Stimulated activated CD4-positive, alpha-beta T cell treated with anti-CD3 and anti-CD28 coated beads, Interleukin-4, amount 100 ng/mL, for 4 hours (primary cell): ENCODE data around the gene SFT2D2.

Source experiments
- DNase-seq, 2 experiments: peaks; one replicate each; pipeline ENCODE4 v3.0.0-alpha.2; 2020

The SFT2D2 gene

DNA sequence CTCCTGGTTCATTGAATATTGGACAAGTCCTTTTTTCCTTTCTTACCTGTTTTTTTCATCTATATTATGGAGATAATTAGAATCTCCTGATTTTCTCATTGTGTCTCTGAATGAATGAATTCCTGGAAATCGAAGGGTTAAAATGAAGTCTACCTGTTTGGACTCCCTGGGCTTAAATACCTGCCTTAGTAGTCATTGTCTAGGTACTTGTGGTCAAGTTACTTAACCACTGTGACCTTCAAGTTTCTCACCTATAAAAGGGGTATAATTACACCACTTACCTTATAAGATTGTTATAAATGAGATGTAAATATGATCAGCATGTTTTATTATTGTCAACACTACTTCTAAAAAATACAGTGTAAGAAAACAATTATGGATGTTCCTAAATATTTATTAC is 45.8 kb downstream of the SFT2D2 start:
- DNase-seq, result no peak

DNA sequence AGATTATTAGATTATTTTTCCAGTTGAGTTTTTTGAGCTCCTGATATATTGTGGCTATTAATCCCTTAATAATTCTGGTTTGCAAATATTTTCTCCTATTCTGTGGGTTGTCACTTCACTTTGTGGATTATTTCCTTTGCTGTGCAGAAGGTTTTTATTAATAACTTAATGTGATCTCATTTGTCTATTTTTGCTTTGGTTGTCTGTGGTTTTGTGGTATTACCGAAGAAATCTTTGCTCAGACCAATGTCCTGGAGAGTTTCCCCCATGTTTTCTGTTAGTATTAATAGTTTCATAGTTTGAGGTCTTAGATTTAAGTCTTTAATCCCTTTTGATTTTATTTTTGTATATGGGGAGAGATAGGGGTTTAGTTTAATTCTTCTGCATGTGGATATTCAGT is 47.8 kb downstream of the SFT2D2 start:
- DNase-seq, result no peak

DNA sequence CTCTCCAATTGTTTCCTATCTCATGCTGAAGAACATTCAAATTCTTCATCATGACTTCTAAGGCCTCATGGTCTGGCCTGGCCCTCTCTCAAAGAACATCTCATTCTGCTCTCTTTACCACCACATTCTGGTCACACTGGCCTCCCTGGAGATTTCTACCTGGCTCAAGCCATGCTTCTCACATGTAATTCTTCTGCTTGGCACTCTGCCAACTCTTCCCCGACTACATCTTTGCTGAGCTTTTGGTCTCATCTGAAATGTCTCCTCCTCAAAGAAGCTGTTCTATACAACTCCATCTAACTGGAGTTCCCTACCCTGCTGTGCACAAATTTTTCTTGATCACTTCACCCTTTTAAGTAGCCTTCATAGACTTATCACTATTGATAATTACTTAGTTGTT is 53.4 kb downstream of the SFT2D2 start:
- no peak for DNase-seq

DNA sequence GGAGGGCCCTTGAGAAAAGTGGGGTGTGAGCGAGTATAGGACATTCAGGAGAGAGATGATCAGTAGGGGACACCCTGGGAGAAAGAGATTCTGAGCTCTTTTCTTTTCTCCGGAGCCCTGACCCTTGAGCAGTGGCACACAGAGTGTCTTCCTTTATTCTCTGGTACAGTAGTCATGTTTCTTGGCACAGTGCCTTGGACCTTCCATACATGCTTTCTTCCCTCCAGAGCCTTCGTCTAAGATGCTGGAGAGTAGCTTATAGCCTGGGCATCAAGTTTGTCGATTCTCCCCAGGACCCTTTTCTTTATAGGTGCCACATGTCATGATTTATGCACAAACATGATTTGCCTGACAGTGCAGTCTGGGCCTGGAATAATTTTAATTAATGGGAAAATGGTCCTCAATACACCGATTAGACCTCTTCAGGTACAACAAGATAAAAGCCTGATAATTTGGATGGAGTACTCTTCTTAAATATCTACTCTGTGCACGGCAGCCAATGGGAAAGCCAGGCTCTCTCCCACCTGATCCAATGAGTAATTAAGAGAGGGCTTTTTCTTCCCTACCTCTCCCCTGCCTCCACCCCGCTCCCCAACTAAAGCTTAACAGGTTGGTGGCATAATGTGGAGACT is 54.6 kb downstream of the SFT2D2 start, which contains the start of gene TBX19:
TSS of gene TBX19 (plus strand) at position 582 of the 632 bp plus-strand sequence. CDS start 214 bp downstream, outside the sequence.
- no peak for DNase-seq

DNA sequence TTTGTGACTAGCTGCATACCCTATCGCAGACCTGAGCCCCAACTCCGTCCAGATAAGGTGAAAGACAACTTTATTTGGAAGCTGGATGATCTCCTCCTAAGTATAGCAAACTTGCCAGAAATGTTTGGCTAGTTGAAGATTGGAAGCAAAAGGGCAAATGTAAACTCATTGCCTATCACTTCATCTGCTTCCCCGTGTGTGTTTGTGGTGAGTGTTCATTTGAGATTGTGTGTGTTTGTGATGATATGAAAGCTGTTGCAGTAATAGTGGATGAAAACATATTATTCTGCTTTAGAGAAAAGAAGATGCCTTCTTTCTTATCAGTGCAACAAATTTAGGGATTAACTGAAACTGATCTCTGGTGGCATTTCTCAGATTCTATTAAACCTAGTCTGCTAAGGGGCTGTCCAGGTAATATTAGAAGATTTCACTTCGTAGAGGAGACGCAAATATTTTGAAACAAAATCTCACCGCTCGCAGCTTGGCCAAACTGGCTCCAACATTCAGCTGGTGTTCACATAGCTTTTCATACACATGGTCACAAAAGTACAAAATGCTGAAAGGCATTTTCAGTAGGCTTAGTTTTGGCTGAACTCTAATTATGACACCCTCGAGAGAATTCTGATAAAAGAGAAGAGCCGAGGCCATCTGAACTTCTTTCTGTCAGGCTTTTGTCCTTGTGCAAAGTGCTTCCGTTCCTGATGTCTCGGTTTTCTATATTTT is 56.0 kb downstream of the SFT2D2 start:
- DNase-seq, result no peak

DNA sequence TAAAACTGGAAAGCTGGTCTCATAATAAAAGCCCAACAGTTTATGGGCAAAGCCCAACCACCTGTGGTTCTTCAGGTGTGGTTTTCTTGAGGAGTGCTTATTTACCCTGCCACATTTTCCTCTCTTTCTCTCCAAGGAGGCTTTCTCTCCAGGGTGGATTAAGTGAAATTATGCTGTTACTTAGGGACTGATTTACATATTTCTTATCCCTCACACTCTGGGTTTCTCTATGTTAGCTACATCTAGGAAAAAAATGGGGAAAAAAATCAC is 59.7 kb downstream of the SFT2D2 start:
- DNase-seq, result no peak

DNA sequence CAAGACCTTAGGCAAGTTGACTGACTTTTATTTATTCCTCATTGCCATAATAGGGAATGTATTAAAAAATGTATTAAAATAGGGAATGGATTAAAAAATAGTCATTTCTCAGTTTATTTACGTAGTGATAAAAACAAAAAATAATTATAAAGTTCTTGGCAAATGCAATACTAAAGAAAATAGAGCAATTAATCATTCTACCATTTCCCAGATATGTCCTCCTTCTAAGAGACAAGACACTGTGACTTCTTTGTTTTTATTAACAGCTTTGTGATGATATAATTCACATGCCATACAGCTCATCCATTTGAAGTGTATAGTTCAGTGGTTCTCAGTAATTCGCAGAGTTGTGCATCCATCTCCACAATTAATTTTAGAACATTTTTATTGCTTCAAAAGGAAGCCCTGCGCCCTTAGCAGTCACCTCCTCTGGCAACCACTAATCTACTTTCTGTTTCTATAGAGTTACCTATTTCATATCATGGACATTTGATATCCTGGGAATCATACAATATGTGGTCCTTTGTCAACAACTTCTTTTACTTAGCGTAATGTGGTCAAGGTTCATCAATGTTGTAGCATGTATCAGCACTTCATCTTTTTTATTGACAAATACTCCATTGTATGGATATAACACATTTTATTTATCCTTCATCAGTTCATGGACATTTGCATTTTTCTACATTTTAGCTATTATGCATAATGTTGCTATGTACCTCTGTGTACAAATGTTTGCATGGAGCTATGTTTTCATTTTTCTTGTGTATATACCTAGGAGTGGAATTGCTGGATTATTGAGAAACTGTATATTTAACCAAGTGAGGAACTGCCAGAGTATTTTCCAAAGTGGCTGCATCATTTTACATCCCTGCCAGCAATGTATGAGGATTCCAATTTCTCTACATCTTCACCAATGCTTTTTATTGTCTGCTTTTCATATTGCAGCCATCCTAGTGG is 60.4 kb downstream of the SFT2D2 start:
- DNase-seq, result no peak

DNA sequence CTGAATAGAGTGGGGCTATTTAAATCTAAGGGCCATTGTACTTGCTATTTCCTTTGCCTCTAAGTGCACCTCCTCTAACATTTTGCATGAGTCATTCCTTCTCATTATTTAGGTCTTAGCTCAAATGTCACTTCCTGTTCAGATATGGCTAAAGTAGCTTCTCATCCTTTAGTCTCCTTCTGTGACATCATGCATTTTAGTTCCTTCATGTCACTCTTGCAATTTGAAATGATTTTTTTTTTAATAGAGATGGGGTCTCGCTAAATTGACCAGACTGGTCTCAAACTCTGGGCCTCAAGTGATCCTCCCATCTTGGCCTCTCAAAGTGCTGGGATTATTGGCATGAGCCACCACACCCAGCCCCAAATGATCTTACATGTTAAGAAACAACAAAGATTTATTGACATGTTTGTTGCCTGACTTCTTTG is 61.4 kb downstream of the SFT2D2 start:
- DNase-seq, result no peak

DNA sequence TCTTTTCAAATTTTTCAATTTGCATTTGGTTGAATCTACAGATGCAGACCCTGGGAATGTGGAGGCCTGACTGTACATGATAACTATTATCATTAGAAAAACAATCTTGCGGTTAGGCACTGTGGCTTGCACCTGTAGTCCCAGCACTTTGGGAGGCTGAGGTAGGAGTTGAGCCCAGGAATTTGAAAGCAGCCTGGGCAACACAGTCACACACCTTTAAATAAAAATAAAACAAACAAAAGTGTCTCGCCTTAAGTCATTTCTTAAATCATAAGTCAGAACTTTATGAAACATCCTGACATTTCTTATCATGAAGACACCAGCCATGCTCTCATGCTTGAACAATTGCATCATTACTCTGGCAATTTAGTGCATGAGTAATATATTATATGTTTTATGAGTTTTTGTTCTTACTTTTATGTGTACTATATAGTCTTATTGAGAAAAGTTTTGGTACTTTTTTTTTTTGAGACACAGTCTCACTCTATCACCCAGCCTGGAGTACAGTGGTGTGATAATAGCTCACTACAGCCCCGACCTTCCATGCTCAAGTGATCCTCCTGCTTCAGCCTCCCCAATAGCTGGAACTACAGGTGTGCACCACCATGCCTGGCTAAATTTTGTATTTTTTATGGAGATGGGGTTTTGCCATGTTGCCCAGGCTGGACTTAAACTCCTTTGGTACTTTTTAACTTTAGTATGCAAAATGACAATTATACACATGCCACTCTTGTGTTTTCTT is 62.7 kb downstream of the SFT2D2 start:
- no peak for DNase-seq

DNA sequence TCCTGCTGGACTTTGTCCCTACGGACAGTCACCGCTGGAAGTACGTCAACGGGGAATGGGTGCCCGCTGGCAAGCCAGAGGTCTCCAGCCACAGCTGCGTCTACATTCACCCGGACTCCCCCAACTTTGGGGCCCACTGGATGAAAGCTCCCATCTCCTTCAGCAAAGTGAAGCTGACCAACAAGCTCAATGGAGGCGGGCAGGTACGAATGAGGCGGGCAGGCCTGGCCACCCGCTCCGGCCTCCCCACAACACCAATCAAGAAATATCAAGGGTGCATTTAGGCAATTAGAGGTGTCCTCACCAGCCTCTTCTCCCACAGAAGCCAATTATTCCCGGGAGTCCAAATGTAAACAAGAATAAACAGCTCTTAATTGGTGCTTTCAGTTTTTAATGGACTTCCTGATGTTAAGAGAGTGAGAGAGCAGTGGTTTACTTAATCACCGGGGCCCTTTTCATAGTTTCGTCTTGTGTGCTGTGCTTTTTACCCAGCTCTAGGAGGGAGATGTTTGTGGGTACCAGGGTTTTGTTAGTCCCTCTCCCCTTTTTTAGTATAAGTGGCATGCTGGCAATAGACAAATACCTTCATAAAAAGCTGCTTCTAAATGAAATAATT is 65.5 kb downstream of the SFT2D2 start:
- no peak for DNase-seq

DNA sequence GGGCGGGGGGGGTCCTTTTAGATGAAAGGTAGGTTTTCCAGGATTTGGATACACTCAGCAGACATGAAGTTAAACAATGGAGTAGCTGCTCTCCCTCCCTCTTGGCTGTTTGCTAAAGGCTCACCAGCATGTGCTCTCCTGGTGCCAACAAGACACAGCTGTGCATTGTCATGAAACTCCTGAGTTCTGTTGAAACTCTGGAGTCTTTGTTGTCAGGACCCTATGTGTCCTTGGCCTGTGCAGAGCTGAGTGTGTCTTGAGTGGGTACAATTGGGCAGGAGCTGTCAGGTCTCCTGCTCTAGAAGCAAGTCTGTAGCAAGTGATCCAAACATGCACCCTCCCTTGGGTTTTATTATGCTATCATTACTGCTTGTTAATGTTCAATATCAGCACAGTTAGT is 67.6 kb downstream of the SFT2D2 start:
- DNase-seq, result no peak

DNA sequence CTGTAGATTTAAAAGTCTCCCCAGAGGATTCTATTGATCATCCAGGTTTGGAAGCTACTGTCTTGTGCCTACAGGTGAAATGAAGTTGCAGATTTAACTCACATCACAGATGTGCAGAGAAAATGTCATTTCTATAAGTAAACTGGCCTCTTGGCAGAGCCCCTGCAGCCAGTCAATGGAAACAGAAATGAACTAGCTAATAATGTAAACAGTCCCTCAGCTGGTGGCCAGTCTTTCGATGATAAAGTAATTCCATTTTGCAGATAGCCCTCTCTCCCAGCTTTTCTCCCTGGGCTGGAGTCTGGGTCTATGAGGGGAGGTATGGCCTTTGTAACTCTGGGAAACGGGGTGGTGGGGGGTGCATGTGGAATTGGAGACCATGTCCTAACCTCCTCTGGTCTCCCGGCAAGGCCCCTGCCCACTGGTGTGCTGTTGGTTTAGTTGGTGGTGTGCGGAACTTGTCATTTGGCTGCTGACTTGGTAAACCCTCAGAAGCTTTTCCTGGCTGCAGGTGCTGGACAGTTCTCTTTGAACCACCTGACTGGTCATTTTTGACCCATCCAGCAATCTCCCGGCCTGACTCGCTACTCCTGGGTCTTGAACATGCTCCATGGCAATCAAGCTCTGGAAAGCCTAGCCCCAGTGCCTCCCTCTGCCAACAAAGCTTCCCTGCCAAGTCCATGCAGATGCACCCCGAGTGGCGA is 69.8 kb downstream of the SFT2D2 start:
- no peak for DNase-seq

DNA sequence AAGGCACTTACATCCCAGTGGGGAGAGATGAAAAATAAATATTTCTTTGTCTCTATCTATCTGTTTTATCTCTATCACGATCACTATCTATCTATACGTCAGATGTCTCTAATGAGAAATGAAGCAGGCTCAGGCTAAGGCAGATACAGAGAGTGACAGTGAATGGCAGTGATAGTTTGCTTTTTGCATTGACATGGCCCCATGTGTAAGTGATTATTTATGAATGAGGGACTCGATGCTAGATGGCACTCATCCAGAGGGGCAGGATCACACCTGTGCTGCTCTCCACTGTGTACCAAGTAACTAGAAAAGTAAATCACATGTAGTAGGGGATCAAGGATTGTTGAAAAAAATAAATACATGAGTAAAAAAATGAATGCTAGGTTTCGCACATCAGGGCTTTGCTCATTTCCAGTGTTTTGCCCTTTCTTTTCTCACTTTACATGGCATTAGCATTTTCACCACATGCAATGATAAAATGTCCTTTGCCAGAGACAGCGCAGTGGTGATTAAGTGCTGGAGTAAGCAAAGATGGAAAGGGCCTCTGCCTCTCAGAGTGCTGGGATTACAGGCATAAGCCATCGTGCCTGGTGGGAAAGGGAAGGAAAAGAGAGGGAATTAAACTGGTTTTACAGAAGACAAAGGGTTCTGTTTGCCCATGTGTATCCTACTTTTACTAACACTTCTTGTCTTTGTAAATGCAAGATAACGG is 71.4 kb downstream of the SFT2D2 start:
- no peak for DNase-seq

DNA sequence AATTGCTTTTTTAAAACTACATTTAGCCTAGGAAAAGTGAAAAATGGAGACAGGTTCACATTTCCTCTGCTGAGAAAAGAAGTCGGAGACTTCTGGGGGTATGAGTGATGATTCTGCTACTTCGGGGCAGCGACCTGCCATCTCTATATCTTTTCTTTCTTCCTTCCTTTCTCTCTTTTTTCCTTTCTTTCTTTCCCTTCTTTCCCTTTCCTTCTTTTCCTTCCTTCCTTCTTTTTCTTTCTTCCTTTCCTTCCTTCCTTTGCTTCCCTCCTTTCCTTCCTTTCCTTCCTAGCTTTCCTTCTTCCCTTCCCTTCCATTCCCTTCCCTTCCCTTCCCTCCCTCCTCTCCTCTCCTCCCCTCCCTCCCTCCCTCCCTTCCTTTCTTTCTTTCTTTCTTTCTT is 72.6 kb downstream of the SFT2D2 start:
- DNase-seq, result no peak

DNA sequence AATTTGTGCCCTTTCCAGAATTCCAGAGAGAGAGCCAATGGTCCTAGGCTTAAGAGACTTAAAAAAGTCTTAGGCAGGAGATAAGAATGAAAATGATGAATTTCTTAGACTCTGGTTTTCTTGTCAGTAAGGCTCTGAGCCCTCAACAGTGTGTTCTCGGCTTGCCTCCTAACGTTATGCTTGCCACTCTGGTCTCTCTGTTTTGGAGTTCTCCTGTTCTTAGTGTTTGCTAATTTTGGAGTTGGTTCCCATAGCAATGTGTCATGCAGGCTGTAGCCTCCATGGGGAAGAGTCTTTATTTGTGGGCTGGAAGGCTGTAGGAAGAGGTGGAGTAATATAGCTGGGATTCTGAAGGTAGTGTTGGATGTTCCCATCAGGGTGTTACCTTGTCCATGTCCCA is 74.8 kb downstream of the SFT2D2 start:
- DNase-seq, result no peak

DNA sequence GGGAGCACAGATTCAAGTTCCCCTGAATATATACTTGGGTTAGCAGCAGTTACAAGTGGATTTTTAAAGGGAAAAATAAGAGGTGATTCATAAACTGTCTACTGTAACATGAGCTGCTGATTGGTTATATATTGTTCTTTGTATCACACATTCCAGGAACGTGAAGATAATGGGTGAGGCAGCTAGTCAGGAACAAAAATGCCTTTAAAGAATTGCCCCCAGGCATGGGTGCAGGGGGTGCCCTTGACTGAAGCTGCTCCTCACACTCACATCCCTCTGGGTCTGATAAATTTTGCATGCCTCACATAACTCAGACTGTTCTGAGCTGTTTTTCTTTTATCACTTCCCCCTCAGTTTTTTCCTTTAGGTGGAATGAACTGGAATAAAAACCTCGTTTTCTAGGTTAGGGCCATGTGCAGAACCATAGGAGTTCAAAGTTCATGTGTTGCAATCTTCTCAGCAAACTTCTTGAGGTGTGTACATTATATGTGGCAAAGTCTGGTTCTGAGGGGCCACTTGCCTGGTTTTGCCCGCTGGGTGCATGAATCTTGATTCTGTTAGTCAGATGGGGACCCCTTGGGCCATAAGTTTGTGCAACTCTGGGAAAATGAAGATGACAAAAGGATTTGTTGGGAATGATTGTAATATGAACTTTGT is 76.0 kb downstream of the SFT2D2 start:
- no peak for DNase-seq
